Stimulated activated memory B cell treated with anti-CD40 and anti-IgM and Interleukin-4, amounts not matched to agents 10 μg/mL and 1 μg/mL and 100 μg/mL, for 72 hours (primary cell): ENCODE measurements around the gene RRP36.
"Not testable (repeated sequence)": the region's sequence is repeated elsewhere in the genome, so short reads cannot be mapped to it uniquely, and the experiment has no call there.

Experiments used
- ATAC-seq: fragments of 150-1000 bp; cut with Tn5 transposase; 2 replicates; pipeline ENCODE4 v1.10.0; 2021
- H3K27ac Mint-ChIP-seq: one replicate; pipeline ENCODE4 v1.8.0; 2022; ENCODE audit warnings: mild to moderate bottlenecking, mixed read lengths
- H3K27me3 Mint-ChIP-seq: one replicate; pipeline ENCODE4 v1.8.0; 2022; ENCODE audit warnings: mixed read lengths
- H3K36me3 Mint-ChIP-seq: one replicate; pipeline ENCODE4 v1.8.0; 2022; ENCODE audit warnings: mixed read lengths
- H3K4me1 Mint-ChIP-seq: one replicate; pipeline ENCODE4 v1.8.0; 2022; ENCODE audit warnings: mixed read lengths
- H3K4me3 Mint-ChIP-seq: one replicate; pipeline ENCODE4 v1.8.0; 2022; ENCODE audit warnings: mild to moderate bottlenecking, moderate library complexity, mixed read lengths
- H3K9me3 Mint-ChIP-seq: one replicate; pipeline ENCODE4 v1.8.0; 2022; ENCODE audit warnings: mixed read lengths

The RRP36 gene

GRCh38 chr6:43040542-43041257, 19.3 kb downstream of the RRP36 start:
- no peak for ATAC-seq
- peaks cover 74% of the 10 kb centered on the region for H3K36me3 Mint-ChIP-seq

GRCh38 chr6:43041475-43041874, 20.1 kb downstream of the RRP36 start:
- ATAC-seq, H3K27me3 Mint-ChIP-seq, H3K27ac Mint-ChIP-seq, H3K4me1 Mint-ChIP-seq, H3K9me3 Mint-ChIP-seq, H3K4me3 Mint-ChIP-seq: not testable (repeated sequence)
- peaks cover 78% of the 10 kb centered on the region for H3K36me3 Mint-ChIP-seq

More at GRCh38 chr6:43040542-43041257, 19.3 kb downstream of the RRP36 start:
- Mint-ChIP-seq H3K9me3 (no peaks in the 10 kb centered on the region), H3K27ac (no peak overlapping the region), H3K4me1 (peaks cover 5% of the 10 kb centered on the region), H3K27me3 (no peaks in the 10 kb centered on the region), H3K4me3 (no peak overlapping the region)

GRCh38 chr6:43043310-43043709, 21.9 kb downstream of the RRP36 start:
- H3K36me3 Mint-ChIP-seq = peaks cover 73% of the 10 kb centered on the region
- no peak overlapping the region for H3K27ac Mint-ChIP-seq

GRCh38 chr6:43045371-43045930, 24.0 kb downstream of the RRP36 start:
- ATAC-seq = no peak
- peaks cover 7% of the 10 kb centered on the region for H3K4me1 Mint-ChIP-seq
- H3K4me3 Mint-ChIP-seq = no peak overlapping the region
- no peaks in the 10 kb centered on the region for H3K27me3 Mint-ChIP-seq
- H3K27ac Mint-ChIP-seq = no peak overlapping the region
- H3K9me3 Mint-ChIP-seq = no peaks in the 10 kb centered on the region
- H3K36me3 Mint-ChIP-seq = peaks cover 74% of the 10 kb centered on the region

More at GRCh38 chr6:43043310-43043709, 21.9 kb downstream of the RRP36 start:
- H3K9me3 Mint-ChIP-seq = no peaks in the 10 kb centered on the region
- no peak overlapping the region for H3K4me3 Mint-ChIP-seq
- H3K4me1 Mint-ChIP-seq = peaks cover 5% of the 10 kb centered on the region
- ATAC-seq = no peak
- no peaks in the 10 kb centered on the region for H3K27me3 Mint-ChIP-seq

GRCh38 chr6:43047998-43048397, 26.6 kb downstream of the RRP36 start:
- H3K4me1 Mint-ChIP-seq = peaks cover 27% of the 10 kb centered on the region
- no peak for ATAC-seq
- H3K4me3 Mint-ChIP-seq = no peak overlapping the region
- H3K27ac Mint-ChIP-seq = no peak overlapping the region
- no peaks in the 10 kb centered on the region for H3K9me3 Mint-ChIP-seq
- H3K36me3 Mint-ChIP-seq = peaks cover 75% of the 10 kb centered on the region
- H3K27me3 Mint-ChIP-seq = no peaks in the 10 kb centered on the region

GRCh38 chr6:43050981-43051380, 29.6 kb downstream of the RRP36 start:
- Mint-ChIP-seq H3K4me3 (no peak overlapping the region), H3K4me1 (peaks cover 41% of the 10 kb centered on the region), H3K36me3 (peaks cover 59% of the 10 kb centered on the region), H3K27me3 (no peaks in the 10 kb centered on the region), H3K27ac (peak overlapping the region; percentile 96), H3K9me3 (no peaks in the 10 kb centered on the region)
- no peak for ATAC-seq

- H3K27ac Mint-ChIP-seq = peak overlapping the region; percentile 96
- peaks cover 41% of the 10 kb centered on the region for H3K4me1 Mint-ChIP-seq
- peaks cover 51% of the 10 kb centered on the region for H3K36me3 Mint-ChIP-seq
- H3K27me3 Mint-ChIP-seq = no peaks in the 10 kb centered on the region
- peak overlapping the region; percentile 98 for H3K4me3 Mint-ChIP-seq
- H3K9me3 Mint-ChIP-seq = no peaks in the 10 kb centered on the region
- ATAC-seq = no peak
Measured at GRCh38 chr6:43052225-43052841, 30.9 kb downstream of the RRP36 start.

GRCh38 chr6:43052842-43053544, 31.6 kb downstream of the RRP36 start:
- Mint-ChIP-seq H3K27ac (peak overlapping the region; percentile 96), H3K4me1 (peaks cover 44% of the 10 kb centered on the region), H3K9me3 (no peaks in the 10 kb centered on the region), H3K36me3 (peaks cover 51% of the 10 kb centered on the region), H3K4me3 (peak overlapping the region; percentile 98), H3K27me3 (no peaks in the 10 kb centered on the region)
- ATAC-seq = peak; percentile 24

GRCh38 chr6:43053545-43054205, 32.3 kb downstream of the RRP36 start, which contains the start of gene CUL7:
CUL7 (minus strand) TSS chr6:43053851; CDS start chr6:43052788, 1,063 bp downstream.
- ATAC-seq = peak; percentile 98
- Mint-ChIP-seq H3K9me3 (no peaks in the 10 kb centered on the region), H3K27ac (peak within 1 kb of the TSS; percentile 96), H3K4me1 (peaks cover 51% of the 10 kb centered on the region), H3K4me3 (peak within 1 kb of the TSS; percentile 98), H3K36me3 (peaks cover 51% of the 10 kb centered on the region), H3K27me3 (no peaks in the 10 kb centered on the region)

- Mint-ChIP-seq H3K4me3 (peak overlapping the region; percentile 98), H3K27ac (peak overlapping the region; percentile 96), H3K4me1 (peaks cover 54% of the 10 kb centered on the region), H3K36me3 (peaks cover 47% of the 10 kb centered on the region), H3K9me3 (no peaks in the 10 kb centered on the region), H3K27me3 (no peaks in the 10 kb centered on the region)
- no peak for ATAC-seq
Measured at GRCh38 chr6:43054206-43054943, 33.0 kb downstream of the RRP36 start.

GRCh38 chr6:43055966-43056365, 34.5 kb downstream of the RRP36 start:
- Mint-ChIP-seq H3K27ac (no peak overlapping the region), H3K36me3 (peaks cover 32% of the 10 kb centered on the region), H3K4me3 (no peak overlapping the region), H3K4me1 (peaks cover 60% of the 10 kb centered on the region), H3K27me3 (no peaks in the 10 kb centered on the region), H3K9me3 (no peaks in the 10 kb centered on the region)
- no peak for ATAC-seq

- H3K9me3 Mint-ChIP-seq = no peaks in the 10 kb centered on the region
- peaks cover 24% of the 10 kb centered on the region for H3K36me3 Mint-ChIP-seq
- peak overlapping the region; percentile 99 for H3K27ac Mint-ChIP-seq
- H3K4me3 Mint-ChIP-seq = peak overlapping the region; percentile 93
- H3K27me3 Mint-ChIP-seq = no peaks in the 10 kb centered on the region
- no peak for ATAC-seq
- peaks cover 41% of the 10 kb centered on the region for H3K4me1 Mint-ChIP-seq
Measured at GRCh38 chr6:43058531-43058930, 37.1 kb downstream of the RRP36 start.

- no peaks in the 10 kb centered on the region for H3K27me3 Mint-ChIP-seq
- peak within 1 kb of the TSS; percentile 99 for H3K27ac Mint-ChIP-seq
- no peaks in the 10 kb centered on the region for H3K9me3 Mint-ChIP-seq
- peaks cover 33% of the 10 kb centered on the region for H3K4me1 Mint-ChIP-seq
- peak; percentile 98 for ATAC-seq
- peaks cover 26% of the 10 kb centered on the region for H3K36me3 Mint-ChIP-seq
- H3K4me3 Mint-ChIP-seq = peak within 1 kb of the TSS; percentile 93
Measured at GRCh38 chr6:43059168-43060033, 38.0 kb downstream of the RRP36 start, which contains the start of the genes KLC4 and MRPL2. KLC4 (plus strand) TSS chr6:43059631; CDS start chr6:43061336, 1,705 bp downstream. MRPL2 (minus strand) TSS chr6:43059434; CDS start chr6:43059381, 53 bp downstream.
